Panc1 (cell line): ENCODE data around the gene TAPBPL. TPM values are rescaled to one million over a fixed set of nuclear protein-coding genes. Genes with fewer than 3 reads are reported as not detected.

Experiments
- ATAC-seq: fragments of 200-7000 bp; cut with Tn5 transposase; 2 replicates; pipeline ENCODE4 v1.9.1; 2020; ENCODE audit warnings: mild to moderate bottlenecking, moderate library complexity
- BruUV-seq: library from RNA; stranded (reverse); fragments of 400-500 nt; replicated peaks from 2 replicates; lab custom pipeline; 2021; lab: Mats Ljungman, UMichigan
- CTCF ChIA-PET: fragments of 300-600 bp; sonication (Branson Sonifier 250); formaldehyde crosslinking; loops from one replicate; lab custom pipeline; 2022; ENCODE audit warnings: antibody characterized with exemption; lab: Charles Lee
- POLR2A ChIA-PET: fragments of 300-600 bp; sonication (Branson Sonifier 250); formaldehyde crosslinking; loops from one replicate; lab custom pipeline; 2022; ENCODE audit warnings: antibody characterized with exemption; lab: Charles Lee
- DNase-seq: peaks from one replicate; pipeline ENCODE4 v3.0.0-alpha.2; 2010; ENCODE audit warnings: low read depth, low spot score
- H3K27ac ChIP-seq: 2 replicates; pipeline ENCODE4 v1.5.1; 2011; ENCODE audit warnings: mild to moderate bottlenecking, low read length, inconsistent platforms
- H3K27me3 ChIP-seq: fragments of 200-500 bp; sonication (Bioruptor generic); 2 replicates; pipeline ENCODE4 v1.6.0; 2014; ENCODE audit warnings: low read length, inconsistent platforms; ENCODE audit not compliant: control insufficient read depth, insufficient read depth
- H3K36me3 ChIP-seq: fragments of 200-500 bp; sonication (Bioruptor generic); 2 replicates; pipeline ENCODE4 v1.5.1; 2014; ENCODE audit warnings: inconsistent platforms, mild to moderate bottlenecking, low read length, moderate library complexity; ENCODE audit not compliant: control insufficient read depth, insufficient read depth
- H3K4me1 ChIP-seq: 2 replicates; pipeline ENCODE4 v1.5.1; 2011; ENCODE audit warnings: inconsistent platforms, mild to moderate bottlenecking, low read length, moderate library complexity; ENCODE audit not compliant: control insufficient read depth, insufficient read depth
- H3K4me3 ChIP-seq, 2 experiments: 2 replicates each; pipeline ENCODE4 v1.5.1; 2011 to 2012; ENCODE audit warnings: low read depth in 2 of 2, low read length in 2 of 2, mild to moderate bottlenecking in 2 of 2, inconsistent platforms in 1 of 2, moderate library complexity in 1 of 2
- H3K9me3 ChIP-seq: fragments of 200-500 bp; sonication (Bioruptor generic); 2 replicates; pipeline ENCODE4 v1.5.1; 2014; ENCODE audit warnings: low read depth, mild to moderate bottlenecking, inconsistent platforms, low read length, moderate library complexity; ENCODE audit not compliant: control insufficient read depth, insufficient read depth
- CTCF ChIP-seq: fragments of 450-650 bp; IDR thresholded peaks from 2 replicates; pipeline ENCODE4 v1.5.1; 2017; ENCODE audit warnings: mild to moderate bottlenecking
- POLR2AphosphoS5 ChIP-seq: IDR thresholded peaks from 2 replicates; pipeline ENCODE4 v1.6.1; 2012; ENCODE audit warnings: mild to moderate bottlenecking, low read depth, low read length, moderate library complexity
- REST ChIP-seq, 2 experiments: IDR thresholded peaks; 2 replicates each; pipeline ENCODE4 v1.6.1; 2011 to 2012; ENCODE audit warnings: low read depth in 2 of 2, control low read depth in 1 of 2, low read length in 1 of 2, mild to moderate bottlenecking in 1 of 2, moderate library complexity in 1 of 2; ENCODE audit not compliant: insufficient read depth in 1 of 2
- SIN3A ChIP-seq: IDR thresholded peaks from 2 replicates; pipeline ENCODE4 v1.6.1; 2012; ENCODE audit warnings: low read depth, mild to moderate bottlenecking, low read length, moderate library complexity, borderline replicate concordance; ENCODE audit not compliant: insufficient read depth
- TCF7L2 ChIP-seq: IDR thresholded peaks from 2 replicates; pipeline ENCODE4 v1.6.1; 2011; ENCODE audit warnings: mild to moderate bottlenecking, low read depth, low read length, inconsistent platforms
- in situ Hi-C: cut with HindIII; loops from 2 replicates; pipeline ENCODE4 v1.10.0; 2016; ENCODE audit warnings: low sequenced_read_pairs, low pct_unique_long_range_greater_than_20kb
- intact Hi-C: fragments of 100-400 bp; cut with micrococcal nuclease; formaldehyde crosslinking; loops from one replicate; pipeline ENCODE4 v1.10.0; 2022; ENCODE audit not compliant: unreplicated experiment
- total RNA-seq: library from RNA; stranded (reverse); gene quantifications from one replicate; pipeline ENCODE4 v1.2.1, GENCODE V29; 2021; ENCODE audit not compliant: unreplicated experiment

Gene TAPBPL
- total RNA-seq, 1 experiment from 2014 or later, result 7.8 TPM

GRCh38 chr12:6462234-6462995 lies 10.6 kb downstream of the TAPBPL start:
- in situ Hi-C loops, result no loop called here
- POLR2A ChIA-PET, result no interaction called here
- Histone ChIP-seq H3K27me3 (no peaks in the 10 kb centered on the region), H3K4me3 (no peak overlapping the region), H3K36me3 (no peaks in the 10 kb centered on the region; the same call in 1 of the 2 replicates), H3K9me3 (no peaks in the 10 kb centered on the region), H3K27ac (no peak overlapping the region), H3K4me1 (no peaks in the 10 kb centered on the region)
- ATAC-seq (no peak), DNase-seq (no peak)
- intact Hi-C loops, result no loop called here
- no peak for TF ChIP-seq CTCF
- no peak for TF ChIP-seq POLR2AphosphoS5
- no peak for TF ChIP-seq REST (IDR thresholded peaks at IDR 0.05; ENCODE audit: insufficient read depth in 1 of 2, low read depth in 2 of 2, low read length in 1 of 2)
- no peak for TF ChIP-seq TCF7L2
- no peak for TF ChIP-seq SIN3A
- CTCF ChIA-PET, result no interaction called here
- no TSS peak for BruUV-seq

- POLR2A ChIA-PET, result no interaction called here
- H3K9me3 ChIP-seq, result no peaks in the 10 kb centered on the region
- H3K4me1 ChIP-seq, result no peaks in the 10 kb centered on the region; the same call in 1 of the 2 replicates
- no peak for DNase-seq
- no TSS peak for BruUV-seq
- intact Hi-C loops (no loop called here), in situ Hi-C loops (no loop called here)
- no peaks in the 10 kb centered on the region; the same call in 1 of the 2 replicates for H3K36me3 ChIP-seq
- ATAC-seq, result no peak
- H3K27me3 ChIP-seq, result no peaks in the 10 kb centered on the region
- CTCF ChIA-PET, result no interaction called here
- TF ChIP-seq SIN3A (no peak), CTCF (no peak), REST (IDR thresholded peaks at IDR 0.05; ENCODE audit: insufficient read depth in 1 of 2, low read depth in 2 of 2, low read length in 1 of 2) (no peak)
- no peak overlapping the region for H3K27ac ChIP-seq
- no peak overlapping the region for H3K4me3 ChIP-seq
Observed at GRCh38 chr12:6463216-6463615, 11.4 kb downstream of the TAPBPL start.
